Thyroid gland (tissue), 4 donors: ENCODE data around the gene TSTD2. TPM values are rescaled to one million over a fixed set of nuclear protein-coding genes. Genes with fewer than 3 reads are reported as not detected.

Experiments
- DNase-seq, 2 donors: peaks; one replicate each; pipeline ENCODE4 v3.0.0-alpha.2; 2019
- H3K27ac ChIP-seq, 3 donors: fragments of 200-600 bp; sonication (generic); 1 replicate in 2 of 3; 2 replicates in 1 of 3; pipeline ENCODE4 v1.5.1; 2016 to 2019; ENCODE audit warnings: mild to moderate bottlenecking in 1 of 3, moderate library complexity in 1 of 3
- H3K27me3 ChIP-seq: fragments of 200-600 bp; sonication (generic); one replicate; pipeline ENCODE4 v1.5.1; 2019
- H3K36me3 ChIP-seq, 2 donors: fragments of 200-600 bp; sonication (generic); one replicate each; pipeline ENCODE4 v1.5.1; 2016 to 2019
- H3K4me1 ChIP-seq, 2 donors: fragments of 200-600 bp; sonication (generic); one replicate each; pipeline ENCODE4 v1.5.1; 2017 to 2019
- H3K4me3 ChIP-seq, 3 donors: fragments of 200-600 bp; sonication (generic); replicated peaks in 1 of 3; 1 replicate in 2 of 3; 2 replicates in 1 of 3; pipeline ENCODE4 v1.5.1; 2016; ENCODE audit warnings: mild to moderate bottlenecking in 1 of 3
- H3K9me3 ChIP-seq: fragments of 200-600 bp; sonication (generic); one replicate; pipeline ENCODE4 v1.5.1; 2017
- POLR2A ChIP-seq, 2 donors: fragments of 450-650 bp; IDR thresholded peaks; one replicate each; pipeline ENCODE4 v1.6.1; 2017; ENCODE audit warnings: antibody characterized with exemption in 2 of 2, mild to moderate bottlenecking in 2 of 2, moderate library complexity in 1 of 2
- WGBS, 2 donors: methylation state at CpG; one replicate each; pipeline ENCODE4 v1.1.5; 2017; 5-methylcytosine and 5-hydroxymethylcytosine counted together
- intact Hi-C: fragments of 100-400 bp; cut with DNase I; formaldehyde crosslinking; loops from one replicate; pipeline ENCODE4 v1.15.1; 2023
- total RNA-seq, 4 donors: library from RNA; depleted of rRNA; stranded (reverse); fragments of >200 nt; gene quantifications; one replicate each; pipeline ENCODE4 v1.2.3, GENCODE V29; 2016
- TF ChIP-seq, protein P1 (sequence below), 6 experiments: fragments of 200-600 bp in 3 of 6; fragments of 450-650 bp in 3 of 6; sonication (generic) in 3 of 6; IDR thresholded peaks; one replicate each; pipeline ENCODE4 v1.5.1; 2016 to 2019; ENCODE audit warnings: antibody characterized with exemption in 6 of 6, mild to moderate bottlenecking in 2 of 6, inconsistent platforms in 1 of 6, moderate library complexity in 1 of 6

Gene TSTD2
- total RNA-seq, 4 donors from 2014 or later, result 34.1 to 53.1 (median 34.7) TPM

DNA sequence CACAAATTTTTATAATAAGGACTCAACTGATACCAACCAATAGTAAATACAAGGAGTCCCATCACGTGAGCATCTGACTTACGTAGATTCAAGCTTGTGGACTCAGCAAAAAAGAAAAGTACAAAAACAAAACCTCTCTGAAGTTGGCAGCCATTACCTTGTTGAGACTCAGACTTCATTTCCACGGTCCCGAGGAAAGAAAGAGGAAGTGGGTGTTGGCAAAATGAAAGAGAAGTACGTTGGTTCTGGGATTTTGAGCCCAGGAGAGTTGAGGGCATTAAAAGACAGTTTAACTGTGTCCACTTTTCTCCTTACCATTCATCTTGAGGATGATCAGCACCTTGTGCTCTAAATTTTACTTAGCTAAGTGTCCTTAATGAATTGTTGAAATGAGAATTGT is 27.2 kb upstream of the TSTD2 start:
- Histone ChIP-seq H3K4me1 (no peaks in the 10 kb centered on the region), H3K9me3 (no peaks in the 10 kb centered on the region), H3K27me3 (no peaks in the 10 kb centered on the region), H3K27ac (no peak overlapping the region), H3K4me3 (no peak overlapping the region), H3K36me3 (peaks cover 25 to 50% of the 10 kb centered on the region in 2 donors)
- 58 to 60% methylated on average over 5 of the region's 5 CpGs for WGBS, 2 donors
- no peak for DNase-seq
- intact Hi-C loops, result no loop called here
- TF ChIP-seq POLR2A (IDR thresholded peaks at IDR 0.05), result no peak
- TF ChIP-seq, protein P1, sequence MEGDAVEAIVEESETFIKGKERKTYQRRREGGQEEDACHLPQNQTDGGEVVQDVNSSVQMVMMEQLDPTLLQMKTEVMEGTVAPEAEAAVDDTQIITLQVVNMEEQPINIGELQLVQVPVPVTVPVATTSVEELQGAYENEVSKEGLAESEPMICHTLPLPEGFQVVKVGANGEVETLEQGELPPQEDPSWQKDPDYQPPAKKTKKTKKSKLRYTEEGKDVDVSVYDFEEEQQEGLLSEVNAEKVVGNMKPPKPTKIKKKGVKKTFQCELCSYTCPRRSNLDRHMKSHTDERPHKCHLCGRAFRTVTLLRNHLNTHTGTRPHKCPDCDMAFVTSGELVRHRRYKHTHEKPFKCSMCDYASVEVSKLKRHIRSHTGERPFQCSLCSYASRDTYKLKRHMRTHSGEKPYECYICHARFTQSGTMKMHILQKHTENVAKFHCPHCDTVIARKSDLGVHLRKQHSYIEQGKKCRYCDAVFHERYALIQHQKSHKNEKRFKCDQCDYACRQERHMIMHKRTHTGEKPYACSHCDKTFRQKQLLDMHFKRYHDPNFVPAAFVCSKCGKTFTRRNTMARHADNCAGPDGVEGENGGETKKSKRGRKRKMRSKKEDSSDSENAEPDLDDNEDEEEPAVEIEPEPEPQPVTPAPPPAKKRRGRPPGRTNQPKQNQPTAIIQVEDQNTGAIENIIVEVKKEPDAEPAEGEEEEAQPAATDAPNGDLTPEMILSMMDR (IDR thresholded peaks at IDR 0.05), result no peak

DNA sequence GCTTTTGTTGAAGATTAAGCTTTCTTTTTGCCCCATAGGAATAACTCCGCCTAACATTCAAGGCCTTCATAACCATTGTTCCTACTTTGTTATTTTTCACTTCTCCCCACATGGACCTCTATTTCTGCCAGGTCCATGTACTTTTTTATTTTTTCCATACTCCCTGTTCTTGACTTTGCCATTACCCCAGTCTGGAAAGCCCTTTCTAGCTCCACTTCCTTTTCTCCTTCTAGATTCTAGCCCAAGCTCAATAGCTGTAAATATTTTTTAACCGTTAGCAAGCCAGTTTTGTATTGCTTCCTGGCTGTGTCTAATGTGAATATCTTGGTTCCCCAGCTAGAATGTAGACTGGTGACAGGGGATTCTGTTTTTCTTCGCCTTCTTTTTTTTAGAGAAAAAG is 26.6 kb upstream of the TSTD2 start:
- no peak for DNase-seq
- intact Hi-C loops, result no loop called here
- H3K4me1 ChIP-seq, result no peaks in the 10 kb centered on the region
- H3K4me3 ChIP-seq, result no peak overlapping the region
- no peaks in the 10 kb centered on the region for H3K27me3 ChIP-seq
- WGBS, 2 donors, result 92 to 95% methylated on average over 3 of the region's 3 CpGs
- peaks cover 22 to 47% of the 10 kb centered on the region in 2 donors for H3K36me3 ChIP-seq
- H3K9me3 ChIP-seq, result no peaks in the 10 kb centered on the region
- H3K27ac ChIP-seq, result no peak overlapping the region
- TF ChIP-seq POLR2A (IDR thresholded peaks at IDR 0.05), result no peak
- TF ChIP-seq, protein P1 (IDR thresholded peaks at IDR 0.05), result no peak

DNA sequence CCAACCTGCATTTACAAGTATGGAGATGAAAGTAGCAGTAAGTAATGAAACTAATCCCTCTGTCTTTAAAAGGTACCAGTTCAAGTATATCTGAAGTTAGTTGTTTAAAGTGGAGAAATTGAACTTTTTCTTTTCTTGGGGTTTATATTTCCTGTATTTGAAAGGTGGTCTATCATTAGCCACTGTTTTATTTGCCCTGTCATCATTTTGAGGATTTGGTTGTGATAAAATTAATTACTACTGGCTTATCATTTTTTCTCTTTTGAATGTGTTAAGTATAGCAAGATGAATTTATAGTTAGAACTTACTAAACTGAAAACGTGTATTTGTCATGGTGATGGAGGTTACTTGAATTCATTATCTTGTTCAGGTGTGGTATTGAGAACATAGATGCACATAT is 25.5 kb upstream of the TSTD2 start:
- Histone ChIP-seq H3K27ac (no peak overlapping the region), H3K36me3 (peaks cover 15 to 42% of the 10 kb centered on the region in 2 donors), H3K9me3 (no peaks in the 10 kb centered on the region), H3K27me3 (no peaks in the 10 kb centered on the region), H3K4me3 (no peak overlapping the region), H3K4me1 (no peaks in the 10 kb centered on the region)
- no peak for DNase-seq
- TF ChIP-seq POLR2A (IDR thresholded peaks at IDR 0.05), result no peak
- TF ChIP-seq, protein P1 (IDR thresholded peaks at IDR 0.05), result no peak
- intact Hi-C loops, result no loop called here
- 86 to 94% methylated on average over 1 of the region's 1 CpG for WGBS, 2 donors

DNA sequence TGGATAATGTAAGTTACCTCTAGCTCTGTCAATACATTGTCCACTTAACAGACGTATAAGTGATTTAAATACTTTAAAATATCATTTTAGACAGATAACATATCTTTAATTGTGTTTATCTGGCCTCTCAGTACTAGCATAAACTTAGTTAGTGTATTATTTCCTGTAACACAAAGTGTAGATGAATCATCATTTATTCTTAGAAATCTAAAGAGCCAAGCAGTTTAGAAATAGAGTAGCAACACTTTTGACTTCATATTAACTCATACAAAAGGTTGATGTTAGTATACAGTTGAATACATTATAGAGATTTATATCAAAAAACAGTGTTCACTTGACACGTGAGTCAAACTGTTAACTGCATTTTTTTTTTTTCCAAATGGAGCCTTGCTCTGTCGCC is 18.5 kb upstream of the TSTD2 start:
- H3K9me3 ChIP-seq, result no peaks in the 10 kb centered on the region
- intact Hi-C loops, result no loop called here
- no peak overlapping the region for H3K4me3 ChIP-seq
- no peaks in the 10 kb centered on the region for H3K4me1 ChIP-seq
- no peak for DNase-seq
- H3K36me3 ChIP-seq, result peaks cover 24 to 26% of the 10 kb centered on the region in 2 donors
- TF ChIP-seq POLR2A (IDR thresholded peaks at IDR 0.05), result no peak
- H3K27ac ChIP-seq, result no peak overlapping the region
- H3K27me3 ChIP-seq, result no peaks in the 10 kb centered on the region
- WGBS, 2 donors, result 90% methylated on average over 3 of the region's 3 CpGs

DNA sequence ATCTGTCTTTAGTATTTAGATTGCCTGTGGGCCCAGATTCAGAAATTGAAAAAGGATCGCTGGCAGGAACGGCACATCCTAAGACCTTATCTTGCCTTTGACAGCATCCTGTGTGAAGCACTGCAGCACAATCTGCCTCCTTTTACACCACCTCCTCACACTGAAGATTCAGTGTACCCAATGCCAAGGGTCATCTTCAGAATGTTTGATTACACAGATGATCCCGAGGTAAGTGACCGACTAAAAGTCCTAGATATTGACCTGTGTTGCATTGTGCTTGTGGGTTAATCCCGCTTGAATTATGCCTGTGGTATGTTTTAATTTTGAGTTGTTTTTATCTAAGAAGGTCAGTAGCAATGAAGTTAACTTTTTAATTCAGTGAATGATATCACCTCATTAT is 14.8 kb upstream of the TSTD2 start:
- Histone ChIP-seq H3K4me1 (no peaks in the 10 kb centered on the region), H3K27ac (no peak overlapping the region), H3K9me3 (no peaks in the 10 kb centered on the region), H3K4me3 (no peak overlapping the region), H3K36me3 (peaks cover 15 to 18% of the 10 kb centered on the region in 2 donors), H3K27me3 (no peaks in the 10 kb centered on the region)
- WGBS, 2 donors, result 95 to 97% methylated on average over 5 of the region's 5 CpGs
- intact Hi-C loops, result no loop called here
- TF ChIP-seq, protein P1 (IDR thresholded peaks at IDR 0.05), result no peak
- TF ChIP-seq POLR2A (IDR thresholded peaks at IDR 0.05), result no peak
- DNase-seq, result no peak

DNA sequence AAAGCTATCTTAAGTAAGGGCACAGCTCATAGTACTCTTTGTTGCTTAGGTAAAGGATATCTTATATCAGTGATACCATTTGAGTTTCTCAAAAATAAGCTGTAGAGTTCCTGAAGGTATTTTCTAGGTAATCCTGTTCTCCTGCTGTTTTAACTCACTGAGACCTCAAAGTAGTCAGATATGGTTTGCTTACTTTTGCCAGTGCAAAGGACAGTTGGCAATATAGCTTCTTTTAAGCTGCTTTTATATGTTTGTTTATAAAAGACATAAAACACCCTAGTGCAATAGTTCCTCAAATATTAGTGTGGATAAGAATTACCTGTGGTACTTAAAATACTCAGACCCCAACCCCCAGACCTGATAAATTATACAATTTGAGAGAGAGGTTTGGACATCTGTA is 12.6 kb upstream of the TSTD2 start:
- no peak for DNase-seq
- Histone ChIP-seq H3K27ac (no peak overlapping the region), H3K27me3 (no peaks in the 10 kb centered on the region), H3K4me3 (no peak overlapping the region), H3K4me1 (no peaks in the 10 kb centered on the region), H3K9me3 (no peaks in the 10 kb centered on the region), H3K36me3 (peaks cover 15 to 20% of the 10 kb centered on the region in 2 donors)
- intact Hi-C loops, result no loop called here
- TF ChIP-seq POLR2A (IDR thresholded peaks at IDR 0.05), result no peak
- TF ChIP-seq, protein P1 (IDR thresholded peaks at IDR 0.05), result no peak
